OCI-LY7 (cell line): ENCODE results near the gene PITHD1.
"Not testable (repeated sequence)": the region's sequence is repeated elsewhere in the genome, so short reads cannot be mapped to it uniquely, and the experiment has no call there.

Source experiments
- EZH2phosphoT487 ChIP-seq: fragments of 200-600 bp; sonication (generic); IDR thresholded peaks from 2 replicates; pipeline ENCODE4 v1.6.1; 2018; ENCODE audit warnings: low read depth, borderline replicate concordance, mild to moderate bottlenecking, mixed run types, antibody characterized with exemption, low read length, moderate library complexity, mixed read lengths
- TF ChIP-seq, protein P1 (sequence below): fragments of 200-600 bp; sonication (generic); conservative IDR thresholded peaks from 2 replicates; pipeline ENCODE4 v1.5.1; 2014; ENCODE audit warnings: mild to moderate bottlenecking, antibody characterized with exemption, low read length, moderate library complexity, mixed read lengths

DNA sequence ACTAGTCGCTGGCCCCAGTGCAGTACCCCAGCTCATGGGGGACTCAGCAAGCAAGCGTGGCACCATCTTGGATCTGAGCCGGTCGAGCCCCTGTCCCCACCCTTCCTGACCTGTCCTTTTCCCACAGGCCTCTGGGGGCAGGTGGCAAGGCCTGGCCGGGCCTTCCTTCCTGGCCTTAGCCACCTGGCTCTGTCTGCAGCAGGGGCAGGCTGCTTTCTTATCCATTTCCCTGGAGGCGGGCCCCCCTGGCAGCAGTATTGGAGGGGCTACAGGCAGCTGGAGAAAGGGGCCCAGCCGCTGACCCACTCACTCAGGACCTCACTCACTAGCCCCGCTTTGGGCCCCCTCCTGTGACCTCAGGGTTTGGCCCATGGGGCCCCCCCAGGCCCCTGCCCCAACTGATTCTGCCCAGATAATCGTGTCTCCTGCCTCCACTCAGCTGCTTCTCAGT lies 16.5 kb downstream of the PITHD1 start:
- TF ChIP-seq, protein P1, sequence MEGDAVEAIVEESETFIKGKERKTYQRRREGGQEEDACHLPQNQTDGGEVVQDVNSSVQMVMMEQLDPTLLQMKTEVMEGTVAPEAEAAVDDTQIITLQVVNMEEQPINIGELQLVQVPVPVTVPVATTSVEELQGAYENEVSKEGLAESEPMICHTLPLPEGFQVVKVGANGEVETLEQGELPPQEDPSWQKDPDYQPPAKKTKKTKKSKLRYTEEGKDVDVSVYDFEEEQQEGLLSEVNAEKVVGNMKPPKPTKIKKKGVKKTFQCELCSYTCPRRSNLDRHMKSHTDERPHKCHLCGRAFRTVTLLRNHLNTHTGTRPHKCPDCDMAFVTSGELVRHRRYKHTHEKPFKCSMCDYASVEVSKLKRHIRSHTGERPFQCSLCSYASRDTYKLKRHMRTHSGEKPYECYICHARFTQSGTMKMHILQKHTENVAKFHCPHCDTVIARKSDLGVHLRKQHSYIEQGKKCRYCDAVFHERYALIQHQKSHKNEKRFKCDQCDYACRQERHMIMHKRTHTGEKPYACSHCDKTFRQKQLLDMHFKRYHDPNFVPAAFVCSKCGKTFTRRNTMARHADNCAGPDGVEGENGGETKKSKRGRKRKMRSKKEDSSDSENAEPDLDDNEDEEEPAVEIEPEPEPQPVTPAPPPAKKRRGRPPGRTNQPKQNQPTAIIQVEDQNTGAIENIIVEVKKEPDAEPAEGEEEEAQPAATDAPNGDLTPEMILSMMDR = not testable (repeated sequence)
- TF ChIP-seq EZH2phosphoT487 = not testable (repeated sequence)
